LoVo (cell line): Measurements from ENCODE around the gene TAS2R41.

Experiments used
- DNase-seq: peaks from one replicate; pipeline ENCODE4 v3.0.0-alpha.2; 2016; ENCODE audit warnings: low spot score

Gene TAS2R41

GRCh38 chr7:143493751-143494150, 16.1 kb downstream of the TAS2R41 start:
- no peak for DNase-seq

GRCh38 chr7:143494622-143495021, 16.9 kb downstream of the TAS2R41 start:
- DNase-seq, result no peak

DNA sequence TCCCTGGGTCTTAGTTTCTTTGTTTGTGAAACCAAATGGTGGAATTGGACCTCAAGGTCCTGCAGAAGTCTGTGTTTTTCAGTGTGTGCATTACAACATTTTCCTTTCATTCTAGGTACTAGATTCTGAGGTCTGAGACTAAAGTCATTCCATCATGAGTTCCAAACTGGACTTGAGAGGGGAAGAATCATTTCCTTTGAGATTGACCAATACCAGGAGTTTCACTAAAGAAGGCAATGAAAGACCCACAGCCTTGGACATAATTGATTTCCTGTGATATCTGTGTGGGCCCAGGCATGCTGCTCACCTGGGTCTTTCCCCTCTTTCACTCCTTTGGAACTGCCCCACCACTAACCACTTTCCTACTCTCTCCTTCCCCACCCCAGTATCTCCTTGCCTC, 18.2 kb downstream of the TAS2R41 start:
- no peak for DNase-seq

- no peak for DNase-seq
Measured at GRCh38 chr7:143496263-143496662, 18.6 kb downstream of the TAS2R41 start.

DNA sequence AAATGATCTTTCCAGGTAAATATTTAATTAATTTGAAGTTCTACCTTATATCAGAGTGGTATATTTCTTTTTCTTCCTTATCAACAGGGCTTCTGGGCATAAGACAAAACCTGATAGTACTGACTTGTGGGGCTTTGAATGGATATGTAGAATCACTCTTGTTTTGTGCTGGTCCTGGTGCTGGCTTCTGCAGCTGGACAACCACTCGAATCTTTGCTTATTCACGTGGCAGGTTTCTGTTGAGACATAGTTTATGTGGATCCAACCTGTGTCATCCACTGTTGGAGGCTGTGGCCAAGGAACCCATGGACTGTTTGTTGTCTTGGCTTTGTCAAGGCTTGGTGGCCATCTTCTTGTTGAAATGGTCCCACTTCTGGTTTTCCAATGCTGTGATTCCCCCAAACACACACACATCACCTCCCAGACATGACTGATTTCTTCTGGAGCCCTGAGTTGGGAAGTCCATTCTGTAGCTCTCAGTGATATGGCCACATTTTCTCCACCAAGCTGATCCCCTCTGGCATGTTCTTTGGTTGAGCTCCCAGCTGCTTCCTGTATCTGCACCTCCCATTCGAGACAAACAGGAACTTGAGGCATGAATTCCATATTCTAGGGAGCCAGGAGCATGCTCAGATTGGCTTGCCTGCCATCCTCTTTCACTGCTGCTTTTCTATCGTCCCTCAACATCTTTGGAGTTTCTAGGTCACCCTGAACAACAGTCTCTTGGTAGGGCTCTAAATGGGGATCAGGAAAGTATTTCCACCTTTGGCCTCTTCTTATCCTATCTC, 19.5 kb downstream of the TAS2R41 start:
- no peak for DNase-seq

DNA sequence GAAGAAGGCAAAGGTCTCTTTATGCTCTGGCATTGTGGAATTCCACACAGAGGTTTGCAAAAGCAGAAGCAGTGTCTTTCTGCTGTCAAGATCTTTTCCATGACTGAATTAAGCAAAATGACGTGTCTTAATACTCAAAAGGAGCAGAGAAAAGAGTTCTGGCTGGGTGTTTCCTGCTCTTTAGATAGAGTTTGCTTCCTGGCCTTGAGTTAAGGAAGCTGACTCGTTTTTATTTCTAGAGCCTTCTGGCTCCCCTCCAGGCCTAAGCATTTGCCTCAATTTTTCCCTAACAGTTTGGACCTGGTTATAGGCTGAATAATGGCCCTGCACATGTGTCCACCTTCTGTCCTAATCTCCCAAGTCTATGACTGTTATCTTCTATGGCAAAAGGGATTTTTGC, 21.6 kb downstream of the TAS2R41 start:
- no peak for DNase-seq

GRCh38 chr7:143499743-143500348, 22.2 kb downstream of the TAS2R41 start:
- DNase-seq, result no peak

DNA sequence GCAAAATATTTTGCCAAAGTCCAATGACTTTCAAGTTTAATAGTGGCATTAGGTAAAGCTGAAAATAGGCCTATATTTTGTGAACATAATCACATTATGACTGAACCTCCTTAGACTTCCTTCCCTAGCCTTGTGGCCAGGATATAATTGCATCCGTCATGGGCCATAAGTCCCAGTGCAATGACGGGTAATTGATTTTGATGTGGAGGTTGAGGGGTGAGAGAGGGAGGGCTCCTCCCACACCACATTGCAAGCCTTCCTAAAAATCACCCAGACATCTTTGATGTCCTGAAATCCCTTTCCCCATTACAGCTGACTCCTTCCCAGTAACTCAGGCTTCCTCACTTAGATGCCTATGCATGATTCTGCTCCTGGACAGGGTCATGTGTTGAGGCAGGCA, 25.6 kb downstream of the TAS2R41 start:
- no peak for DNase-seq

- no peak for DNase-seq
Measured at GRCh38 chr7:143504215-143504936, 26.7 kb downstream of the TAS2R41 start.

DNA sequence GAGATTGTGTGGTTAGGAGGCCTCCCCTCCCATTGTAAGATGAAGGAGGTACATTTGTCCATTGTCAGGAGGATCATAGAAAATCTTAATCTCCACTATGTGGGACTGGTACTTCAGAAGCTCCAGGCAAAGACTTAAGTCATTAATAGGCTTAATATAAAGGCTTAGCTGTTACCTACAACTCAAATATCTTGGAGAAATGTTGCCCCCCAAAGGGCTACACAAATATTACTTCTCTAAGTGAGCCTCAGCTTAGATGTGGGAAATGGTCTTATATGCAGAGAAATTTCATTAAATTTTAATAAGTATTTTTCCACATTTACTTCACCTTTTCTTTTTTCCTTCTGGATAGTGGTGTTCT, 27.2 kb downstream of the TAS2R41 start:
- no peak for DNase-seq

DNA sequence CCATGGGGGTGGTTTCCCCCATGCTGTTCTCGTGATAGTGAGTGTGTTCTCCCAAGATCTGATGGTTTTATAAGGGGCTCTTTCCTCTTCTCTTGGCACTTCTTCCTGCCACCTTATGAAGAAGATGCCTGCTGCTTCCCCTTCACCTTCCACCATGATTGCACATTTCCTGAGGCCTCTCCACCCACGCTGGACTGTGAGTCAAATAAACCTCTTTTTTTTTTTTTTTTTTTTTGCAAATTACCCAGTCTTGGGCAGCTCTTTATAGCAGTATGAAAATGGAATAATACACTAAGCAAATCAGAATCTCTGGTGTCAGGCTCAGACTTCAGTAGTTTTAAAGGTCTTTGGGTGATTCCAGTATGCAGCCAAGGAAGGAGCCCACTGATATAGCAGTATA, 28.2 kb downstream of the TAS2R41 start:
- no peak for DNase-seq

DNA sequence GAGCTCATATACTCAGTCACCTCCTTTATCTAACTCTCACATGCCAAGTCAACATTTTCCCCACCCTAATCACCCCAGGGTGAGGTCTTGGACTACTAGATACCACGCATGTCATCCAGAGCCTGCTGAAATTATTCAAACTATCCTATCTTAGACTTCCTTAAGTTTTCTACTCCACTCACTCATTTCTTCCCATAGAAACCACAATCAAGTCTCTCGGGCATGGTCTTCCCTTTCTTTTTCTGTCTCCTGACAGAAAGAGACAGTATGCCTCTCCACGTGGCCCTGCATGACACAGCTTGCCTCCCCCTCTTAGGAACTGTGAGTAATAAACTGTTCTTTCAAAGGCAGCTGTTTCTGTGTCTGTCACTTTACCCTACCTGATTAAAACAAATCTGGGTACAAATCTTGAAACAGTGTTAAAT, 29.4 kb downstream of the TAS2R41 start:
- no peak for DNase-seq

DNA sequence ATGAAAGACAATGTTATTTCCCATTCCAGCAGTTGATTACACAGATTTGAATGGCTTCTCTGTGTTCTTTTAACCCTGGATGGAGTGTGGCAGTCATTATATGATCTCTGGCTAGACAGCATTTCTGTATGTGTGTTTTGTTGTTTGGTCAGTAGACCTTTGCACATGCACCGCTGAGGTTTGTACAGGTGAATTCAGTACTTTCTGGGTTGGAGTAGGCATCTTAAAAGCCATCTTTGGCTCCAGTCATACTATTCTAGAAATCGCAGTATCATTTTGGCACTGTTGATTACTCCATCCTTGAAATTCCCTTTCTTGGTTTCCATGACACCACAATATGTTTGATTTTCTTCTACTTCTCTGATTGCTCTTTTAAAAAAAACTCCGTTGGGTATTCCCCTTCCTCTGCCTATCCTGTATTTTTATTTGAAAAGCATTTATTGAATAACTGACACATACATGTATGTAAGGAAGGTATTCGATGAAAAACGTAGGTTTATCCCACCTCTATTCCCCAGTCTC, 29.9 kb downstream of the TAS2R41 start:
- no peak for DNase-seq

DNA sequence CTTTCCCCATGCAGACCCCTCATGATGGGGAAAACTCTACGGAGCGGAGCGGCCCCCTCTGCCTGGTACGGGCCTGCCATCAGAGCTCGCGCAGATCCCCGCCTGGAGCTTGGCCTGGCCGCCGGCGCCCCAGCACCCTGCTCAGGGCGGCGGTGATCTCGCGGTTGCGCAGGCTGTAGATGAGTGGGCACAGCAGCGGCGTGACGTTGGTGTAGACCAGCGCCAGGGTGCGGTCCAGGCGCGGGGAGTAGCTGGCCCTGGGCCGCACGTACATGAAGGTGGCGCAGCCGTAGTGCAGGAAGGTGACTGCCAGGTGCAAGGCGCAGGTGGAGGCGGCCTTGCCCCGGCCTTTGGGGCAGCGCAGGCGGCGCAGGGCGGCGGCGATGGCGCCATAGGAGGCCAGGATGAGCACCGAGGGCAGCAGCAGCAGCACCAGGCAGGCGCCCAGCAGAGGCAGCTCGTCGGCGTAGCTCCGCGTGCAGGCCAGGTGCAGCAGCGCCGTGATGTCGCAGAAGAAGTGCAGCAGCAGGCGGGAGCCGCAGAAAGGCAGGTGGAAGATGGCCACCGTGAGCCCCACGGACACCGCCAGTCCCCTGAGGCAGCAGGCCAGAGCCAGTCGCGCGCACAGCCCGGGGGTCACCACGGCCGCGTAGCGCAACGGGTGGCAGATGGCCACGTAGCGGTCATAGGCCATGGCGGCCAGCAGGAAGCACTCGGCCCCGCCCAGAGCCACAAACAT, 33.4 kb downstream of the TAS2R41 start:
- no peak for DNase-seq

- DNase-seq, result no peak
Measured at GRCh38 chr7:143511593-143512047, 33.9 kb downstream of the TAS2R41 start.

- no peak for DNase-seq
Measured at GRCh38 chr7:143512488-143513340, 35.0 kb downstream of the TAS2R41 start.

GRCh38 chr7:143514487-143514886, 36.8 kb downstream of the TAS2R41 start:
- no peak for DNase-seq

DNA sequence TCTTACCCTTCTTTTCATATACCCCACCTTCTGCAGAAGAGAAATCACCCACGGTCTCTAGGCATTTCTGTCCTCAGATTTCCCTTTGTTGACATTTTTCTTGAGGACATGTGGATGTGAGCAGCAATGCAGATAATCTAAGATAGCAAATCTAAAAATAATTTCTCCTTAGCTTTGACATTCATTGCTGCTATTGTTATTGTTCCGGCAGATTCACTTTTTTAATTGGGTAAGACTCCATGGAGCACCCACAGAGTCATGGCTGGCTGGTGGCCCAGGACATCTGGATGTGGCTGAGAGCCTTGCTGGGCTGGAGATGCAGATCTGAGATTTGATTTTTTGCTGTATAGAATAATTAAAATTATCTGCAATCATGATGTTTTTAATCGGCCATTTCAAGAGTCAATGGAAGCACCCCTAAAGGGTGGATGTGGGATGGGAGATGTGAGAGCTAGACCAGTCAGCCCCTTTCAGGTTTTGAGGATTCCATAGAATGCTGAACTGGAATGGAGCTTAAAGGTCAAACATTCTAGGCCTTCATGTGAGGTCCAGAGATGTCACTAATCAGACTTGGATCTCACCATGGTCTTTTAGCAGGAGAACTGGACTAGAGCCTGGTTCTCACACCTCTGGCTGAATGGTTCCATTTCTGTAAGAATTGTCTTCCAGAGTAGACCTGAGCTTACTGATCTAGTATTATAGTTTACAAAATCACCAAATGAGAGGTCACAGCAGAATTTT, 37.5 kb downstream of the TAS2R41 start:
- DNase-seq, result no peak

GRCh38 chr7:143516981-143517380, 39.3 kb downstream of the TAS2R41 start:
- DNase-seq, result no peak

GRCh38 chr7:143518521-143518920, 40.8 kb downstream of the TAS2R41 start:
- DNase-seq, result peak; percentile 45
